ENCODE data around the gene HDAC5. TPM values are rescaled to one million over a fixed set of nuclear protein-coding genes. Genes with fewer than 3 reads are reported as not detected.

HDAC5 gene
- polyA plus RNA-seq, 3 donors = 16.1 to 93.6 (median 24.7) TPM

- Histone ChIP-seq H3K9ac (ENCODE audit: insufficient read depth, low read length, poor library complexity, severe bottlenecking) (no peak overlapping the region), H3K27me3 (ENCODE audit: control insufficient read depth in 2 of 2, insufficient read depth in 2 of 2, low read length in 2 of 2) (no peaks in the 10 kb centered on the region), H4K20me1 (ENCODE audit: insufficient read depth, low read length) (peaks cover 84% of the 10 kb centered on the region), H3K36me3 (replicated peaks in 1 of 2; ENCODE audit: control insufficient read depth in 1 of 2, insufficient read depth in 2 of 2, low read length in 2 of 2) (peaks cover 19 to 46% of the 10 kb centered on the region in 2 donors), H3K4me3 (replicated peaks in 1 of 3; ENCODE audit: low read depth in 2 of 3, low read length in 3 of 3) (no peak overlapping the region), H3K4me2 (replicated peaks; ENCODE audit: extremely low read depth, low read length, poor library complexity, severe bottlenecking) (no peak overlapping the region), H3K9me3 (replicated peaks in 1 of 2; ENCODE audit: control insufficient read depth in 1 of 2, insufficient read depth in 1 of 2, low read length in 2 of 2) (no peaks in the 10 kb centered on the region), H3K4me1 (ENCODE audit: control insufficient read depth in 1 of 2, insufficient read depth in 2 of 2, low read length in 2 of 2) (peaks cover 17% of the 10 kb centered on the region in 2 donors), H3K27ac (ENCODE audit: low read depth in 1 of 2, low read length in 2 of 2) (no peak overlapping the region), H2AFZ (ENCODE audit: insufficient read depth, low read depth, low read length, poor library complexity, severe bottlenecking) (no peak overlapping the region), H3K79me2 (ENCODE audit: insufficient read depth, low read length) (peaks cover 49% of the 10 kb centered on the region)
- Mint-ChIP-seq H3K36me3 (peaks cover 30 to 55% of the 10 kb centered on the region in 2 donors), H3K9me3 (no peaks in the 10 kb centered on the region), H3K27ac (no peak overlapping the region), H3K4me3 (no peak overlapping the region), H3K4me1 (peaks cover 16% of the 10 kb centered on the region), H3K27me3 (ENCODE audit: low read depth in 3 of 3) (no peaks in the 10 kb centered on the region)
- intact Hi-C loops (cut with micrococcal nuclease) = no loop called here
- WGBS (ENCODE audit: insufficient coverage) = 25% methylated on average over 2 of the region's 3 CpGs
- no peak for DNase-seq
- TF ChIP-seq CTCF (IDR thresholded peaks at IDR 0.05) = no peak
These were observed 17.5 kb downstream of the HDAC5 start for GRCh38 chr17:44105941-44106340.

GRCh38 chr17:44105483-44105882, 18.0 kb downstream of the HDAC5 start:
- no peak overlapping the region for H3K27ac Mint-ChIP-seq
- H3K9ac ChIP-seq (ENCODE audit: insufficient read depth, low read length, poor library complexity, severe bottlenecking) = no peak overlapping the region
- no peak for TF ChIP-seq CTCF (IDR thresholded peaks at IDR 0.05)
- H3K79me2 ChIP-seq (ENCODE audit: insufficient read depth, low read length) = peaks cover 47% of the 10 kb centered on the region
- H3K27me3 Mint-ChIP-seq (ENCODE audit: low read depth in 3 of 3) = no peaks in the 10 kb centered on the region
- WGBS (ENCODE audit: insufficient coverage) = no CpG with 5 or more reads among the region's 3 CpGs
- H3K36me3 ChIP-seq (replicated peaks in 1 of 2; ENCODE audit: control insufficient read depth in 1 of 2, insufficient read depth in 2 of 2, low read length in 2 of 2) = peaks cover 19 to 46% of the 10 kb centered on the region in 2 donors
- H3K36me3 Mint-ChIP-seq = peaks cover 30 to 55% of the 10 kb centered on the region in 2 donors
- no peaks in the 10 kb centered on the region for H3K9me3 ChIP-seq (replicated peaks in 1 of 2; ENCODE audit: control insufficient read depth in 1 of 2, insufficient read depth in 1 of 2, low read length in 2 of 2)
- no peak for DNase-seq
- intact Hi-C loops (cut with micrococcal nuclease) = no loop called here
- H3K4me3 Mint-ChIP-seq = no peak overlapping the region
- H3K27ac ChIP-seq (ENCODE audit: low read depth in 1 of 2, low read length in 2 of 2) = no peak overlapping the region
- H3K9me3 Mint-ChIP-seq = no peaks in the 10 kb centered on the region
- peaks cover 79% of the 10 kb centered on the region for H4K20me1 ChIP-seq (ENCODE audit: insufficient read depth, low read length)
- H3K4me2 ChIP-seq (replicated peaks; ENCODE audit: extremely low read depth, low read length, poor library complexity, severe bottlenecking) = no peak overlapping the region
- H3K4me1 Mint-ChIP-seq = peaks cover 12% of the 10 kb centered on the region
- H3K4me3 ChIP-seq (replicated peaks in 1 of 3; ENCODE audit: low read depth in 2 of 3, low read length in 3 of 3) = no peak overlapping the region
- H2AFZ ChIP-seq (ENCODE audit: insufficient read depth, low read depth, low read length, poor library complexity, severe bottlenecking) = no peak overlapping the region
- peaks cover 12% of the 10 kb centered on the region in 2 donors for H3K4me1 ChIP-seq (ENCODE audit: control insufficient read depth in 1 of 2, insufficient read depth in 2 of 2, low read length in 2 of 2)
- H3K27me3 ChIP-seq (ENCODE audit: control insufficient read depth in 2 of 2, insufficient read depth in 2 of 2, low read length in 2 of 2) = no peaks in the 10 kb centered on the region

Measured in CD14-positive monocyte (primary cell).